GM15510 (cell line): ENCODE results near the gene KIAA1671.

Experiments
- POLR2A ChIP-seq: IDR thresholded peaks from 3 replicates; pipeline ENCODE4 v1.6.1; 2011; ENCODE audit warnings: borderline replicate concordance; ENCODE audit not compliant: insufficient read length; ENCODE audit errors: extremely low read depth

Gene KIAA1671

GRCh38 chr22:24965822-24966626, 13.5 kb downstream of the KIAA1671 start:
- TF ChIP-seq POLR2A = no peak

- no peak for TF ChIP-seq POLR2A
Observed at GRCh38 chr22:24968066-24968561, 15.6 kb downstream of the KIAA1671 start.

- TF ChIP-seq POLR2A = no peak
Observed at GRCh38 chr22:24969560-24970301, 17.2 kb downstream of the KIAA1671 start.

GRCh38 chr22:24972369-24972768, 19.9 kb downstream of the KIAA1671 start:
- TF ChIP-seq POLR2A = no peak

DNA sequence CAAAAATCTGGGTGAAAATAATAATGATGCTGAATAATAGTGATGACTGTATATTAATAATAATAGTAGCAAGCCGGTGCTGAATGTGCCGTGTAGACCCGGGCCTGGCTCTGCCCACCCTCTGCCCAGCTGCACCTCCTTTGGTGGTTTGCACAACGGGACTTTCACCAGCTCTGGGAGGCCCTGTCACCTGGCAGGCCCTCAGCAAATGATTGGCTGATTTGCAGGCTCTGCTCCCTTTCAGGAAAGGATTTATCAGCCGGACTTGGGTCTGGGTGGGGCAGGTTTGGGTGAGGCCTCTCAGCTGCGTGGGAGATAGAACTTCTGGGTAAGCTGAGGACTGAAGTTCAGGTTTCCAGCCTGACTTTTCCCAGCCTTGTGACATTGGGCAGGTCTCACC, 21.4 kb downstream of the KIAA1671 start:
- no peak for TF ChIP-seq POLR2A

DNA sequence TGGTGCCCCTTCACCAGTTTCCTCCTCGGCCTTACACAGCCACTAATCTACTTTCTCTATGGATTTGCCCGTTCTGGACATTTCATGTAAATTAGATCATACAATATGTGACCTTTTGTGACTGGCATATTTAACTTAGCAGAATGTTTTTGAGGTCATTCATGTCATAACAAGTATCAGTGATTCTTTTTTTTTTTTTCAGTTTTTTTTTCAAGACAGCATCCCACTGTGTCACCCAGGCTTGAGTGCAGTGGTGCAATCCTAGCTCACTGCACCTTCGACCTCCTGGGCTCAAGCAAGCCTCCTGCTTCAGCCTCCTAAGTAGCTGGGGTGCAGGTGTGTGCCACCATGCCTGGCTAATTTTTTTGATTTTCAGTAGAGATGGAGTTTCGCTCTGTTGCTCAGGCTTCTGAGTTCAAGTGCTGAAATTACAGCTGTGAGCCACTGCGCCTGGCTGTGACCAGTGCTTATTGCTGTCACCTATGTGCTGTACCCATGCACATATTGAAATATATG, 22.7 kb downstream of the KIAA1671 start:
- no peak for TF ChIP-seq POLR2A

GRCh38 chr22:24975813-24976341, 23.4 kb downstream of the KIAA1671 start:
- TF ChIP-seq POLR2A = no peak

- no peak for TF ChIP-seq POLR2A
Observed at GRCh38 chr22:24976442-24977218, 24.1 kb downstream of the KIAA1671 start.

GRCh38 chr22:24977370-24978221, 25.1 kb downstream of the KIAA1671 start:
- TF ChIP-seq POLR2A = no peak

- TF ChIP-seq POLR2A = no peak
Observed at GRCh38 chr22:24978308-24978707, 25.8 kb downstream of the KIAA1671 start.

- TF ChIP-seq POLR2A = no peak
Observed at GRCh38 chr22:24981066-24981465, 28.6 kb downstream of the KIAA1671 start.

DNA sequence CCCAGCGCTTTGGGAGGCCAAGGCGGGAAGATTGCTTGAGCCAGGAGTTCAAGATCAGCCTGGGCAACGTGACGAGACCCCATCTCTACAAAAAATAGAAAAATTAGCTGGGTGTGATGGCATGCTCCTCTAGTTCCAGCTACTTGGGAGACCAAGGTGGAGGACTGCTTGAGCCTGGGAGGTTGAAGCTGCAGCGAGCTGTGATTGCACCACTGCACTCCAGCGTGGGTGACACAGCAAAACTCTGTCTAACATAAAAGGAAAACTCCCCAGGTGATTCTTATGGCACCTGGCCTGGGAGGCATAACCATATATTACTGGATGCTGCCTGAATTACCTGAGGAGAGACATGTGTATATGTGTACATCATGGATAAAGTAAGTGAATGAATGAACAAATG, 29.1 kb downstream of the KIAA1671 start:
- TF ChIP-seq POLR2A = no peak

GRCh38 chr22:24982301-24983056, 30.0 kb downstream of the KIAA1671 start:
- no peak for TF ChIP-seq POLR2A
